ENCODE data around the gene THEM5.

THEM5 gene

GRCh38 chr1:151831256-151831591 lies 22.3 kb downstream of the THEM5 start:
- H3K79me2 ChIP-seq (ENCODE audit: control insufficient read depth, insufficient read depth, low read length, unreplicated experiment) = no peaks in the 10 kb centered on the region
- no peak overlapping the region for H3K27ac ChIP-seq (ENCODE audit: low read depth, low read length)
- no peak overlapping the region for H2AFZ ChIP-seq (ENCODE audit: low read length, unreplicated experiment)
- H3K4me3 ChIP-seq (ENCODE audit: low read depth, low read length) = no peak overlapping the region
- no peaks in the 10 kb centered on the region for H3K27me3 ChIP-seq (ENCODE audit: insufficient read depth, low read length)
- no peaks in the 10 kb centered on the region for H3K36me3 ChIP-seq (ENCODE audit: insufficient read depth, low read length)
- H3K4me1 ChIP-seq (ENCODE audit: control insufficient read depth, insufficient read depth, low read length, unreplicated experiment) = no peaks in the 10 kb centered on the region

- Histone ChIP-seq H3K4me3 (ENCODE audit: low read depth, low read length) (no peak overlapping the region), H2AFZ (ENCODE audit: low read length, unreplicated experiment) (no peak overlapping the region), H3K27me3 (ENCODE audit: insufficient read depth, low read length) (no peaks in the 10 kb centered on the region), H3K36me3 (ENCODE audit: insufficient read depth, low read length) (no peaks in the 10 kb centered on the region), H3K4me1 (ENCODE audit: control insufficient read depth, insufficient read depth, low read length, unreplicated experiment) (no peaks in the 10 kb centered on the region), H3K79me2 (ENCODE audit: control insufficient read depth, insufficient read depth, low read length, unreplicated experiment) (no peaks in the 10 kb centered on the region), H3K27ac (ENCODE audit: low read depth, low read length) (no peak overlapping the region)
Measured at GRCh38 chr1:151830055-151830454, 23.5 kb downstream of the THEM5 start.

GRCh38 chr1:151829352-151830046 lies 24.0 kb downstream of the THEM5 start:
- no peak overlapping the region for H2AFZ ChIP-seq (ENCODE audit: low read length, unreplicated experiment)
- 0 out of 2 replicates have a peak, but pooled peaks cover 1% of the 10 kb centered on the region for H3K27me3 ChIP-seq (ENCODE audit: insufficient read depth, low read length)
- H3K4me3 ChIP-seq (ENCODE audit: low read depth, low read length) = no peak overlapping the region
- no peak overlapping the region for H3K27ac ChIP-seq (ENCODE audit: low read depth, low read length)
- H3K79me2 ChIP-seq (ENCODE audit: control insufficient read depth, insufficient read depth, low read length, unreplicated experiment) = no peaks in the 10 kb centered on the region
- no peaks in the 10 kb centered on the region for H3K4me1 ChIP-seq (ENCODE audit: control insufficient read depth, insufficient read depth, low read length, unreplicated experiment)
- H3K36me3 ChIP-seq (ENCODE audit: insufficient read depth, low read length) = no peaks in the 10 kb centered on the region

GRCh38 chr1:151828921-151829320 lies 24.6 kb downstream of the THEM5 start:
- Histone ChIP-seq H3K27ac (ENCODE audit: low read depth, low read length) (no peak overlapping the region), H3K36me3 (ENCODE audit: insufficient read depth, low read length) (no peaks in the 10 kb centered on the region), H3K4me1 (ENCODE audit: control insufficient read depth, insufficient read depth, low read length, unreplicated experiment) (no peaks in the 10 kb centered on the region), H3K4me3 (ENCODE audit: low read depth, low read length) (no peak overlapping the region), H3K79me2 (ENCODE audit: control insufficient read depth, insufficient read depth, low read length, unreplicated experiment) (no peaks in the 10 kb centered on the region), H2AFZ (ENCODE audit: low read length, unreplicated experiment) (no peak overlapping the region), H3K27me3 (ENCODE audit: insufficient read depth, low read length) (0 out of 2 replicates have a peak, but pooled peaks cover 4% of the 10 kb centered on the region)

GRCh38 chr1:151827853-151828252 lies 25.7 kb downstream of the THEM5 start:
- Histone ChIP-seq H3K27ac (ENCODE audit: low read depth, low read length) (no peak overlapping the region), H2AFZ (ENCODE audit: low read length, unreplicated experiment) (no peak overlapping the region), H3K79me2 (ENCODE audit: control insufficient read depth, insufficient read depth, low read length, unreplicated experiment) (no peaks in the 10 kb centered on the region), H3K27me3 (ENCODE audit: insufficient read depth, low read length) (0 out of 2 replicates have a peak, but pooled peaks cover 4% of the 10 kb centered on the region), H3K4me1 (ENCODE audit: control insufficient read depth, insufficient read depth, low read length, unreplicated experiment) (no peaks in the 10 kb centered on the region), H3K4me3 (ENCODE audit: low read depth, low read length) (no peak overlapping the region), H3K36me3 (ENCODE audit: insufficient read depth, low read length) (no peaks in the 10 kb centered on the region)

- H3K79me2 ChIP-seq (ENCODE audit: control insufficient read depth, insufficient read depth, low read length, unreplicated experiment) = no peaks in the 10 kb centered on the region
- H3K27ac ChIP-seq (ENCODE audit: low read depth, low read length) = no peak overlapping the region
- H3K4me3 ChIP-seq (ENCODE audit: low read depth, low read length) = no peak overlapping the region
- no peak overlapping the region for H2AFZ ChIP-seq (ENCODE audit: low read length, unreplicated experiment)
- 0 out of 2 replicates have a peak, but pooled peaks cover 4% of the 10 kb centered on the region for H3K27me3 ChIP-seq (ENCODE audit: insufficient read depth, low read length)
- H3K4me1 ChIP-seq (ENCODE audit: control insufficient read depth, insufficient read depth, low read length, unreplicated experiment) = no peaks in the 10 kb centered on the region
- no peaks in the 10 kb centered on the region for H3K36me3 ChIP-seq (ENCODE audit: insufficient read depth, low read length)
Measured at GRCh38 chr1:151825751-151826660, 27.5 kb downstream of the THEM5 start.

- Histone ChIP-seq H2AFZ (ENCODE audit: low read length, unreplicated experiment) (no peak overlapping the region), H3K27ac (ENCODE audit: low read depth, low read length) (no peak overlapping the region), H3K36me3 (ENCODE audit: insufficient read depth, low read length) (no peaks in the 10 kb centered on the region), H3K4me3 (ENCODE audit: low read depth, low read length) (no peak overlapping the region), H3K4me1 (ENCODE audit: control insufficient read depth, insufficient read depth, low read length, unreplicated experiment) (peaks cover 3% of the 10 kb centered on the region), H3K79me2 (ENCODE audit: control insufficient read depth, insufficient read depth, low read length, unreplicated experiment) (no peaks in the 10 kb centered on the region), H3K27me3 (ENCODE audit: insufficient read depth, low read length) (0 out of 2 replicates have a peak, but pooled peaks cover 4% of the 10 kb centered on the region)
Measured at GRCh38 chr1:151825204-151825603, 28.3 kb downstream of the THEM5 start.

GRCh38 chr1:151823175-151823574 lies 30.3 kb downstream of the THEM5 start:
- Histone ChIP-seq H3K36me3 (ENCODE audit: insufficient read depth, low read length) (no peaks in the 10 kb centered on the region), H3K4me1 (ENCODE audit: control insufficient read depth, insufficient read depth, low read length, unreplicated experiment) (peaks cover 3% of the 10 kb centered on the region), H2AFZ (ENCODE audit: low read length, unreplicated experiment) (no peak overlapping the region), H3K79me2 (ENCODE audit: control insufficient read depth, insufficient read depth, low read length, unreplicated experiment) (no peaks in the 10 kb centered on the region), H3K27ac (ENCODE audit: low read depth, low read length) (no peak overlapping the region), H3K27me3 (ENCODE audit: insufficient read depth, low read length) (peaks cover 4% of the 10 kb centered on the region; the same call in 1 of the 2 replicates), H3K4me3 (ENCODE audit: low read depth, low read length) (no peak overlapping the region)

- peaks cover 4% of the 10 kb centered on the region; the same call in 1 of the 2 replicates for H3K27me3 ChIP-seq (ENCODE audit: insufficient read depth, low read length)
- H3K36me3 ChIP-seq (ENCODE audit: insufficient read depth, low read length) = no peaks in the 10 kb centered on the region
- no peak overlapping the region for H3K27ac ChIP-seq (ENCODE audit: low read depth, low read length)
- H3K4me3 ChIP-seq (ENCODE audit: low read depth, low read length) = no peak overlapping the region
- H3K79me2 ChIP-seq (ENCODE audit: control insufficient read depth, insufficient read depth, low read length, unreplicated experiment) = no peaks in the 10 kb centered on the region
- peaks cover 3% of the 10 kb centered on the region for H3K4me1 ChIP-seq (ENCODE audit: control insufficient read depth, insufficient read depth, low read length, unreplicated experiment)
- H2AFZ ChIP-seq (ENCODE audit: low read length, unreplicated experiment) = no peak overlapping the region
Measured at GRCh38 chr1:151822404-151822803, 31.1 kb downstream of the THEM5 start.

GRCh38 chr1:151820940-151821339 lies 32.6 kb downstream of the THEM5 start:
- peaks cover 6% of the 10 kb centered on the region; the same call in 1 of the 2 replicates for H3K27me3 ChIP-seq (ENCODE audit: insufficient read depth, low read length)
- H3K36me3 ChIP-seq (ENCODE audit: insufficient read depth, low read length) = no peaks in the 10 kb centered on the region
- H3K4me3 ChIP-seq (ENCODE audit: low read depth, low read length) = no peak overlapping the region
- no peak overlapping the region for H3K27ac ChIP-seq (ENCODE audit: low read depth, low read length)
- H2AFZ ChIP-seq (ENCODE audit: low read length, unreplicated experiment) = no peak overlapping the region
- peaks cover 3% of the 10 kb centered on the region for H3K4me1 ChIP-seq (ENCODE audit: control insufficient read depth, insufficient read depth, low read length, unreplicated experiment)
- H3K79me2 ChIP-seq (ENCODE audit: control insufficient read depth, insufficient read depth, low read length, unreplicated experiment) = no peaks in the 10 kb centered on the region
